Left lung (tissue), 10 donors: ENCODE results near the gene AMACR. TPM values are rescaled to one million over a fixed set of nuclear protein-coding genes. Genes with fewer than 3 reads are reported as not detected.

Experiments used
- ATAC-seq: fragments of 200-7000 bp; cut with Tn5 transposase; one replicate; pipeline ENCODE4 v1.9.1; 2020; ENCODE audit warnings: moderate library complexity
- DNase-seq, 4 donors: peaks; one replicate each; pipeline ENCODE4 v3.0.0-alpha.2; 2013 to 2020
- H3K27ac ChIP-seq, 2 donors: fragments of 200-600 bp; sonication (generic) in 1 of 2; one replicate each; pipeline versions ENCODE4 v1.5.0 to v1.8.0; 2020 to 2021
- H3K27me3 ChIP-seq, 2 donors: fragments of 200-600 bp; sonication (generic) in 1 of 2; one replicate each; pipeline versions ENCODE4 v1.5.0 to v1.8.0; 2020 to 2021
- H3K36me3 ChIP-seq, 2 donors: fragments of 200-600 bp; sonication (generic) in 1 of 2; one replicate each; pipeline versions ENCODE4 v1.5.0 to v1.8.0; 2020 to 2021
- H3K4me1 ChIP-seq, 2 donors: fragments of 200-600 bp; one replicate each; pipeline ENCODE4 v1.8.0; 2021
- H3K4me3 ChIP-seq, 2 donors: fragments of 200-600 bp; sonication (generic) in 1 of 2; one replicate each; pipeline versions ENCODE4 v1.5.0 to v1.8.0; 2020 to 2021; ENCODE audit warnings: mild to moderate bottlenecking in 1 of 2
- H3K9me3 ChIP-seq, 2 donors: fragments of 200-600 bp; sonication (generic) in 1 of 2; one replicate each; pipeline versions ENCODE4 v1.5.0 to v1.8.0; 2020 to 2021
- CTCF ChIP-seq, 2 donors: fragments of 200-600 bp; sonication (generic) in 1 of 2; IDR thresholded peaks; one replicate each; pipeline versions ENCODE4 v1.5.0 to v1.8.0; 2021; ENCODE audit warnings: antibody characterized with exemption in 2 of 2
- intact Hi-C, 2 donors: fragments of 100-400 bp; cut with DNase I; formaldehyde crosslinking; loops; one replicate each; pipeline versions ENCODE4 v1.11.2 to v1.14.2; 2022
- polyA plus RNA-seq, 6 donors: library from polyadenylated mRNA; unstranded; fragments of 120-200 nt; gene quantifications; one replicate each; pipeline ENCODE4 v1.2.1, GENCODE V29; 2013; ENCODE audit not compliant: insufficient read length in 6 of 6
- total RNA-seq, 2 donors: library from RNA; stranded (reverse); fragmentation: NEBNext Ultra II Directional; extraction: Animal tissue kit (Norgen Biotek cat#: 25700); gene quantifications; one replicate each; pipeline ENCODE4 v1.2.1, GENCODE V29; 2021
- donor health status: DM: no; HTN: yes; CAD: no.
- donor health status: DM: no; HTN: no; CAD: no.

The AMACR gene
- total and polyA plus RNA-seq, 8 donors, result 9.5 to 24.3 (median 13.1) TPM

GRCh38 chr5:33976307-33976706, 31.5 kb downstream of the AMACR start:
- Histone ChIP-seq H3K36me3 (no peaks in the 10 kb centered on the region), H3K27me3 (no peaks in the 10 kb centered on the region), H3K4me3 (no peak overlapping the region), H3K4me1 (no peaks in the 10 kb centered on the region), H3K9me3 (no peaks in the 10 kb centered on the region), H3K27ac (no peak overlapping the region)
- DNase-seq (no peak), ATAC-seq (no peak)
- intact Hi-C loops, result no loop called here
- TF ChIP-seq CTCF (IDR thresholded peaks at IDR 0.05), result no peak

DNA sequence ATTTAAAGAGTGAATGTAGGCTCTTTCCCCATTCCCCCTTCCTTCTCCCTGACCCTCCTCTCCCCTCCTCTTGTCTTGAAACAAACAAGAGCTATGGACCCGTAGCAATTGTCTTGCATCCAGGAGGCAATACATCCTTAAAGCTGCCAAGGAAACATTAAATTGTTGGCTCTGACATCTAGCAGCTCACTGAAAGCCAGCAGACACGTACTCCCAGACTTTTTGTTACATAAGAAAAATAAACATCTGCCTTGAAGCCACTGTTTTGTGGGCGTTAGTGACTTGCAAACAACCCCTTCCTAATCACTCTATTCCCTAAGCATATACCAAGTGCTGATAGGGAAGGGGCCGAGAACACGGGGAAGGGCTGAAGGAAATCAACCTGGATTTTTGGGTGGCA, 32.0 kb downstream of the AMACR start:
- ATAC-seq (no peak), DNase-seq (peak in 2 of 4 donors; percentile 63 to 75)
- no peaks in the 10 kb centered on the region for H3K36me3 ChIP-seq
- intact Hi-C loops, result no loop called here
- H3K27ac ChIP-seq, result no peak overlapping the region
- H3K9me3 ChIP-seq, result no peaks in the 10 kb centered on the region
- no peaks in the 10 kb centered on the region for H3K27me3 ChIP-seq
- no peak for TF ChIP-seq CTCF (IDR thresholded peaks at IDR 0.05)
- no peaks in the 10 kb centered on the region for H3K4me1 ChIP-seq
- no peak overlapping the region for H3K4me3 ChIP-seq

GRCh38 chr5:33973271-33973670, 34.6 kb downstream of the AMACR start:
- Histone ChIP-seq H3K27me3 (no peaks in the 10 kb centered on the region), H3K27ac (no peak overlapping the region), H3K9me3 (no peaks in the 10 kb centered on the region), H3K4me1 (no peaks in the 10 kb centered on the region), H3K36me3 (no peaks in the 10 kb centered on the region), H3K4me3 (no peak overlapping the region)
- intact Hi-C loops, result no loop called here
- no peak for TF ChIP-seq CTCF (IDR thresholded peaks at IDR 0.05)
- DNase-seq, result no peak
- no peak for ATAC-seq

DNA sequence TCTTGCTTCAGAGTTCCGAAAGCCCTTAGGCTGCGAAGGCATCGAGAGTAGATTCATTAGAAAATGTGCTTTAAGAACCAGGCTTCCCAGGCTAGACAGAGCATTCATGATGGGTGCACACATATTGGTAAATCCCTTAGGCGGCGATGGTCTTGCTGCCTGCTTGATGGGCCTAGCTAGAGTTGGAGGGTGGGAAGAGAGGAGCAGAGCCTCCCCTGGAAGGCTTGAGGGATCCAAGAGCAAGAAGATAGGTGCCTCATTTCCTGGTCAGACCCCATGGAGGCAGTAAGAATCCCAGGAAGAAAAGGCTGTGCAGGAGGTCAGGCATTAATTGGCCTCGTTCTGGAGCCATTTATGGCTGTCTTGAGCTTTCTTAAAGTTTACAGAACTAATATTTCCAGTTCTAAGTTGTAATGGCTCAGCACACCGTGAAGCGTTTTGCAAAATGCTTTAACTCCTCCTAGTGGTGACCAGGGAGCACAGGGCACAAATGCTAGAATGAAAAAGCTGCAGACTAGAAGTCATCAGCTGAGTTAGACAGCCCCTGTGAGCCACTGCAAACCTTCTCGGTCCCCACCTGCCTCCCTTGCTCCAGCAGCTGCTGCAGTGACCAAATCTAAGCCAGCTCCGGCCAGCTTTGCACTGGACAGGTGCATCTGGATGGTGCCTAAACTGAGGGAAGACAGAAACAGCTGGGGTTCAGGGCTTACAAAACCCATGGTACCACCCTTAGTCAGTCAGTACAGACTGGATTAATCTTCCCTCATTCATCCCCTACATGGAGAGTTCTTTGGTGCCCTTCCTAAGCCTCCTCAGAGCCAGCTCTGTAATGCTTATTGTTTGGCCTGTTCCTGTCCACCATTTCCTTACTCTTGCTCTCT, 38.0 kb downstream of the AMACR start:
- Histone ChIP-seq H3K9me3 (no peaks in the 10 kb centered on the region), H3K27me3 (no peaks in the 10 kb centered on the region), H3K4me1 (no peaks in the 10 kb centered on the region), H3K27ac (no peak overlapping the region), H3K36me3 (no peaks in the 10 kb centered on the region), H3K4me3 (no peak overlapping the region)
- DNase-seq (peak in 2 of 4 donors; percentile 26 to 68), ATAC-seq (peak; percentile 82)
- peak; percentile 47 to 71 for TF ChIP-seq CTCF (IDR thresholded peaks at IDR 0.05)
- intact Hi-C loops, result no loop called here

- Histone ChIP-seq H3K4me3 (no peak overlapping the region), H3K4me1 (no peaks in the 10 kb centered on the region), H3K27me3 (no peaks in the 10 kb centered on the region), H3K27ac (no peak overlapping the region), H3K36me3 (no peaks in the 10 kb centered on the region), H3K9me3 (no peaks in the 10 kb centered on the region)
- DNase-seq, result peak in 2 of 4 donors; percentile 39 to 64
- TF ChIP-seq CTCF (IDR thresholded peaks at IDR 0.05), result no peak
- ATAC-seq, result no peak
- intact Hi-C loops, result no loop called here
Observed at GRCh38 chr5:33968211-33969005, 39.4 kb downstream of the AMACR start.
